ENCODE data around the gene LRRC10B.

The LRRC10B gene

GRCh38 chr11:61498767-61499341 lies 9.7 kb upstream of the LRRC10B start:
- Histone ChIP-seq H3K27me3 (replicated peaks; ENCODE audit: control insufficient read depth, insufficient read depth, low read length) (peaks cover 37% of the 10 kb centered on the region), H3K4me3 (ENCODE audit: low read length) (no peak overlapping the region), H3K9me3 (ENCODE audit: control insufficient read depth, low read length) (no peaks in the 10 kb centered on the region), H3K36me3 (ENCODE audit: control insufficient read depth, insufficient read depth, low read length, severe bottlenecking) (no peaks in the 10 kb centered on the region), H3K4me1 (ENCODE audit: control insufficient read depth, insufficient read depth, low read length) (peaks cover 3% of the 10 kb centered on the region), H3K9ac (ENCODE audit: low read length) (no peak overlapping the region)
- DNase-seq (ENCODE audit: low read depth) = no peak

- no peak for DNase-seq (ENCODE audit: low read depth)
- no peaks in the 10 kb centered on the region for H3K36me3 ChIP-seq (ENCODE audit: control insufficient read depth, insufficient read depth, low read length, severe bottlenecking)
- H3K9ac ChIP-seq (ENCODE audit: low read length) = no peak overlapping the region
- peaks cover 41% of the 10 kb centered on the region for H3K27me3 ChIP-seq (replicated peaks; ENCODE audit: control insufficient read depth, insufficient read depth, low read length)
- H3K4me3 ChIP-seq (ENCODE audit: low read length) = no peak overlapping the region
- no peaks in the 10 kb centered on the region for H3K9me3 ChIP-seq (ENCODE audit: control insufficient read depth, low read length)
- peaks cover 4% of the 10 kb centered on the region for H3K4me1 ChIP-seq (ENCODE audit: control insufficient read depth, insufficient read depth, low read length)
Observed at GRCh38 chr11:61499816-61500491, 8.6 kb upstream of the LRRC10B start.

- DNase-seq (ENCODE audit: low read depth) = no peak
- no peaks in the 10 kb centered on the region for H3K36me3 ChIP-seq (ENCODE audit: control insufficient read depth, insufficient read depth, low read length, severe bottlenecking)
- H3K4me1 ChIP-seq (ENCODE audit: control insufficient read depth, insufficient read depth, low read length) = peaks cover 4% of the 10 kb centered on the region
Observed at GRCh38 chr11:61502522-61502921, 6.0 kb upstream of the LRRC10B start.

DNA sequence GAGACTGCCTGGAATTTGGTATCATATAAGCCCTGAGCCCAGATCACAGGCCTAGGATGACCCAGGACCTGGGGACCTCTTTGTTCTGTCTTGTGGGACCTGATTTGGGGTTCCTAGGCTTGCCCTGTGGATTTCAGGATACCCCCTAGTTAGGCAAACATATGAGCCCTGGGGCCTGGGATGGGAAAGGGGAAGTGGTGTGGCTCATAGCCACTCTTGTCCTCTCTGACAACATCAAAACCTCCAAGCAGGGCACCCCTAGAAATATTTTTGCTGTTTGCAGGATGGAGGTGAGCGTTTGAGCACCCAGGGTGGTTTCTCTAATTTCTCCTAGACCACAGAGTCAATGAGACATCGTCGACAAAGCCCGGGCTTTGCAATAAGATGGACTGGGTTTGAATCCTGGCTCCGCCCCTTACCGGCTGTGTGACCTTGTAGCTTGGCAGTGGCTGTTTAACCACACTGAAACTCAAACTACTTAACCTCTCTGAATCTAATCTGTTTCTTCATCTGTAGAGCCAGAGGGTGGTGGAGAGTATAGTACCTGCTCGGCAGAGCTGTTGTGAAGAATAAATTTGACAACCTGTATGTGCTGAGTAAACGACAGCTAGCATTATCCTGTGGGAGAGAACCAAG lies 5.3 kb upstream of the LRRC10B start:
- Histone ChIP-seq H3K9me3 (ENCODE audit: control insufficient read depth, low read length) (no peaks in the 10 kb centered on the region), H3K4me1 (ENCODE audit: control insufficient read depth, insufficient read depth, low read length) (peaks cover 4% of the 10 kb centered on the region), H3K9ac (ENCODE audit: low read length) (no peak overlapping the region), H3K4me3 (ENCODE audit: low read length) (no peak overlapping the region), H3K27me3 (replicated peaks; ENCODE audit: control insufficient read depth, insufficient read depth, low read length) (peaks cover 71% of the 10 kb centered on the region), H3K36me3 (ENCODE audit: control insufficient read depth, insufficient read depth, low read length, severe bottlenecking) (no peaks in the 10 kb centered on the region)
- no peak for DNase-seq (ENCODE audit: low read depth)

More at GRCh38 chr11:61502522-61502921, 6.0 kb upstream of the LRRC10B start:
- no peak overlapping the region for H3K9ac ChIP-seq (ENCODE audit: low read length)
- no peaks in the 10 kb centered on the region for H3K9me3 ChIP-seq (ENCODE audit: control insufficient read depth, low read length)
- H3K27me3 ChIP-seq (replicated peaks; ENCODE audit: control insufficient read depth, insufficient read depth, low read length) = peaks cover 63% of the 10 kb centered on the region
- H3K4me3 ChIP-seq (ENCODE audit: low read length) = no peak overlapping the region

GRCh38 chr11:61505106-61505505 lies 3.4 kb upstream of the LRRC10B start:
- H3K4me3 ChIP-seq (ENCODE audit: low read length) = no peak overlapping the region
- H3K4me1 ChIP-seq (ENCODE audit: control insufficient read depth, insufficient read depth, low read length) = peaks cover 4% of the 10 kb centered on the region
- no peak for DNase-seq (ENCODE audit: low read depth)
- H3K27me3 ChIP-seq (replicated peaks; ENCODE audit: control insufficient read depth, insufficient read depth, low read length) = peaks cover 66% of the 10 kb centered on the region
- H3K9ac ChIP-seq (ENCODE audit: low read length) = no peak overlapping the region
- H3K36me3 ChIP-seq (ENCODE audit: control insufficient read depth, insufficient read depth, low read length, severe bottlenecking) = no peaks in the 10 kb centered on the region
- no peaks in the 10 kb centered on the region for H3K9me3 ChIP-seq (ENCODE audit: control insufficient read depth, low read length)

GRCh38 chr11:61505640-61506155 lies 2.9 kb upstream of the LRRC10B start:
- H3K9me3 ChIP-seq (ENCODE audit: control insufficient read depth, low read length) = no peaks in the 10 kb centered on the region
- H3K36me3 ChIP-seq (ENCODE audit: control insufficient read depth, insufficient read depth, low read length, severe bottlenecking) = no peaks in the 10 kb centered on the region
- DNase-seq (ENCODE audit: low read depth) = peak; percentile 91
- H3K4me3 ChIP-seq (ENCODE audit: low read length) = no peak overlapping the region
- peaks cover 4% of the 10 kb centered on the region for H3K4me1 ChIP-seq (ENCODE audit: control insufficient read depth, insufficient read depth, low read length)
- H3K9ac ChIP-seq (ENCODE audit: low read length) = no peak overlapping the region
- H3K27me3 ChIP-seq (replicated peaks; ENCODE audit: control insufficient read depth, insufficient read depth, low read length) = peaks cover 68% of the 10 kb centered on the region

- Histone ChIP-seq H3K27me3 (replicated peaks; ENCODE audit: control insufficient read depth, insufficient read depth, low read length) (peaks cover 59% of the 10 kb centered on the region), H3K4me3 (ENCODE audit: low read length) (no peak overlapping the region), H3K4me1 (ENCODE audit: control insufficient read depth, insufficient read depth, low read length) (peaks cover 4% of the 10 kb centered on the region)
Observed at GRCh38 chr11:61507012-61507768, 1.4 kb upstream of the LRRC10B start.

GRCh38 chr11:61509043-61510029 lies 787 bp downstream of the LRRC10B start:
- Histone ChIP-seq H3K9ac (ENCODE audit: low read length) (no peak overlapping the region), H3K36me3 (ENCODE audit: control insufficient read depth, insufficient read depth, low read length, severe bottlenecking) (no peaks in the 10 kb centered on the region), H3K4me3 (ENCODE audit: low read length) (peak overlapping the region; percentile 29), H3K4me1 (ENCODE audit: control insufficient read depth, insufficient read depth, low read length) (no peaks in the 10 kb centered on the region), H3K9me3 (ENCODE audit: control insufficient read depth, low read length) (no peaks in the 10 kb centered on the region), H3K27me3 (replicated peaks; ENCODE audit: control insufficient read depth, insufficient read depth, low read length) (peaks cover 44% of the 10 kb centered on the region)
- peak; percentile 83 for DNase-seq (ENCODE audit: low read depth)

More at GRCh38 chr11:61507012-61507768, 1.4 kb upstream of the LRRC10B start:
- Histone ChIP-seq H3K36me3 (ENCODE audit: control insufficient read depth, insufficient read depth, low read length, severe bottlenecking) (no peaks in the 10 kb centered on the region), H3K9me3 (ENCODE audit: control insufficient read depth, low read length) (no peaks in the 10 kb centered on the region), H3K9ac (ENCODE audit: low read length) (no peak overlapping the region)
- DNase-seq (ENCODE audit: low read depth) = no peak

DNA sequence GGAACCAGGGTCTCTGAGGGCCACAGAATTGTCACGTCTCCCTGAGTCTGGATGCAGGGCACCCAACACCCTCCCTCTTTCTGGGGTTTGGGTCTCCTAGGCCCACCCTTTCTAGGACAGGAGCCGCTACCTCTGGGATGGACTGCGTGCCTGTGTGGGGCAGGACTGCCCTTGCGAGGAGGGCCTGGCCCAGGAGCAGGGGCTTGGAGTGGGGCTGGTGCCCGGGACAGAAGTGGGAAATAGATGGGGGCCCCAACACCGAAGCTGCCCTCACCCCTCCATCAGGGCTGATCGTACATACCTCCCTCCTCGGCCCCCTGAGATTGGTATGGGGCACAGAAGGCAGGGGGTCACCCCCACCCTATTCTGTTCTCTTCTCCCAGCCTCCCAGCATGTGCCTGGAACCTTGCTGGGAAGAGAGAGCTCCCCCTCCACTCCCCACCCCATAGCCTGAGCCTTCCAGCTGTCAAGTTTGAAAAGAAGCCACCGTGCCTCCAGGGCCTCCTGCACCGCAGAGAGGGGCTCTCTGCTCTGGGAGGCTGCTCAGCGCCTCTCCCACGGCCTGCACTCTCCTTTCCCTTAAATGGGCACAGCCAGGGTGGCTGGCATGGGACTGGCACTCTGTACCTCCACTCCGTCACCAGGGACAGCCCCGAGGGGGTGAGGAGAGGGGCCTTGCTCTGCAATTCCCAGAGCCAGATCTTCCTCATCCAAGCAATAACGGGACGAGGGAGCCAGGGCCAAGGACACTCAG lies 1.8 kb downstream of the LRRC10B start:
- no peaks in the 10 kb centered on the region for H3K9me3 ChIP-seq (ENCODE audit: control insufficient read depth, low read length)
- H3K4me3 ChIP-seq (ENCODE audit: low read length) = no peak overlapping the region
- no peaks in the 10 kb centered on the region for H3K4me1 ChIP-seq (ENCODE audit: control insufficient read depth, insufficient read depth, low read length)
- no peak overlapping the region for H3K9ac ChIP-seq (ENCODE audit: low read length)
- peaks cover 37% of the 10 kb centered on the region for H3K27me3 ChIP-seq (replicated peaks; ENCODE audit: control insufficient read depth, insufficient read depth, low read length)
- H3K36me3 ChIP-seq (ENCODE audit: control insufficient read depth, insufficient read depth, low read length, severe bottlenecking) = no peaks in the 10 kb centered on the region
- DNase-seq (ENCODE audit: low read depth) = no peak

DNA sequence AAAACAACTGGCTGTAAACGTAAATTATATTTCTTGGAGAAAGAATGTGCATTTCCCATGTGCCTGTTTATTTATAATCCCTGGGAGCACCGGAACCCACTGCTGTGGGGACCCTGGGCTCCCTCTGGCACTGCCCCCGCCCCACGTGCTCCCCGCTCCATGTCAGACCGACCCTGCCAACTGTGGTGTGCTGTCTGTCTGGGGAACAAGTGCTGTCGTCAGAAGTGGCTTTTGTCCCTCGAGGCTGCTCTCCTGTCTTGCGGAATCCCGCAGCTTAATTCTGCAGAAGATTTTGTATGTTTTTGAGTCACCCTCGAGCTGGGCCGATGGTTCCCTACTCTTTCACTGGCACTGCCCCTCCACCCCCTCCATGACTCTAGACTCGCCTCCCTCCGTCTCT lies 2.4 kb downstream of the LRRC10B start:
- H3K9me3 ChIP-seq (ENCODE audit: control insufficient read depth, low read length) = no peaks in the 10 kb centered on the region
- no peak overlapping the region for H3K9ac ChIP-seq (ENCODE audit: low read length)
- H3K27me3 ChIP-seq (replicated peaks; ENCODE audit: control insufficient read depth, insufficient read depth, low read length) = peaks cover 30% of the 10 kb centered on the region
- DNase-seq (ENCODE audit: low read depth) = no peak
- H3K4me1 ChIP-seq (ENCODE audit: control insufficient read depth, insufficient read depth, low read length) = no peaks in the 10 kb centered on the region
- H3K4me3 ChIP-seq (ENCODE audit: low read length) = no peak overlapping the region
- no peaks in the 10 kb centered on the region for H3K36me3 ChIP-seq (ENCODE audit: control insufficient read depth, insufficient read depth, low read length, severe bottlenecking)

Data from adipocyte (in vitro differentiated cells).